WERI-Rb-1 (cell line): Measurements from ENCODE around the gene KRTAP9-3.
"Not testable (repeated sequence)": the region's sequence is repeated elsewhere in the genome, so short reads cannot be mapped to it uniquely, and the experiment has no call there.

Source experiments
- DNase-seq: peaks from one replicate; pipeline ENCODE4 v3.0.0-alpha.2; 2020
- H3K27ac ChIP-seq: fragments of 250-450 bp; sonication (Bioruptor Pico); 2 replicates; pipeline ENCODE4 v1.5.1; 2020; ENCODE audit warnings: mild to moderate bottlenecking, moderate library complexity
- H3K27me3 ChIP-seq: fragments of 250-450 bp; sonication (Bioruptor Pico); 2 replicates; pipeline ENCODE4 v1.5.1; 2021; ENCODE audit warnings: mild to moderate bottlenecking, low read depth, moderate library complexity; ENCODE audit not compliant: insufficient read depth, severe bottlenecking
- H3K36me3 ChIP-seq: fragments of 250-450 bp; sonication (Bioruptor Pico); 2 replicates; pipeline ENCODE4 v1.5.1; 2020; ENCODE audit warnings: mild to moderate bottlenecking, moderate library complexity
- H3K4me3 ChIP-seq: 2 replicates; pipeline ENCODE4 v1.5.1; 2011; ENCODE audit warnings: low read depth, mild to moderate bottlenecking, control low read depth, low read length
- H3K9me3 ChIP-seq: fragments of 250-450 bp; sonication (Bioruptor Pico); 2 replicates; pipeline ENCODE4 v1.5.1; 2021; ENCODE audit warnings: mild to moderate bottlenecking, moderate library complexity; ENCODE audit not compliant: severe bottlenecking
- TF ChIP-seq, protein P1 (sequence below): IDR thresholded peaks from 2 replicates; pipeline ENCODE4 v1.5.1; 2011; ENCODE audit warnings: low read depth, mild to moderate bottlenecking, control low read depth, inconsistent platforms, low read length

KRTAP9-3 gene

DNA sequence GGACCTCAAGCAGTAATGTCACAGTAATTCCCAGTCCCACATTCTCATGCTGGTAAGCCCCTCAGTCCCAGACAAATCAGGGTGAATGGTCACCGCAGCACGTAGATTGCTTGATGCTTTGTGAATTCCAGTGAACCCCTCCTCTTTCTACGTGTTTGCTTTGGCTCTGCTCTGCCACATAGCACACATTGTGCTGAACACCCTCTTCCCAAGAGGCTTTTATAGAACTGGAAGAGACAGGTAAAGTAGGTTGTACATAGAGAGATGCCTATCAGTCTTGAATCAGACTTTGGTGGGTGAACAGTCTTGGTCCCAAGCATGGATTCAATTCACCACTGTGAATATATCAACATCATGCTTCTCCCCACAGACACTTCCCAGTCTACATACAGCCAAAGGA is 32.4 kb downstream of the KRTAP9-3 start:
- TF ChIP-seq, protein P1, sequence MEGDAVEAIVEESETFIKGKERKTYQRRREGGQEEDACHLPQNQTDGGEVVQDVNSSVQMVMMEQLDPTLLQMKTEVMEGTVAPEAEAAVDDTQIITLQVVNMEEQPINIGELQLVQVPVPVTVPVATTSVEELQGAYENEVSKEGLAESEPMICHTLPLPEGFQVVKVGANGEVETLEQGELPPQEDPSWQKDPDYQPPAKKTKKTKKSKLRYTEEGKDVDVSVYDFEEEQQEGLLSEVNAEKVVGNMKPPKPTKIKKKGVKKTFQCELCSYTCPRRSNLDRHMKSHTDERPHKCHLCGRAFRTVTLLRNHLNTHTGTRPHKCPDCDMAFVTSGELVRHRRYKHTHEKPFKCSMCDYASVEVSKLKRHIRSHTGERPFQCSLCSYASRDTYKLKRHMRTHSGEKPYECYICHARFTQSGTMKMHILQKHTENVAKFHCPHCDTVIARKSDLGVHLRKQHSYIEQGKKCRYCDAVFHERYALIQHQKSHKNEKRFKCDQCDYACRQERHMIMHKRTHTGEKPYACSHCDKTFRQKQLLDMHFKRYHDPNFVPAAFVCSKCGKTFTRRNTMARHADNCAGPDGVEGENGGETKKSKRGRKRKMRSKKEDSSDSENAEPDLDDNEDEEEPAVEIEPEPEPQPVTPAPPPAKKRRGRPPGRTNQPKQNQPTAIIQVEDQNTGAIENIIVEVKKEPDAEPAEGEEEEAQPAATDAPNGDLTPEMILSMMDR = no peak
- Histone ChIP-seq H3K9me3 (no peaks in the 10 kb centered on the region), H3K27me3 (peaks cover 45% of the 10 kb centered on the region), H3K27ac (no peak overlapping the region), H3K36me3 (no peaks in the 10 kb centered on the region), H3K4me3 (no peak overlapping the region)
- no peak for DNase-seq

DNA sequence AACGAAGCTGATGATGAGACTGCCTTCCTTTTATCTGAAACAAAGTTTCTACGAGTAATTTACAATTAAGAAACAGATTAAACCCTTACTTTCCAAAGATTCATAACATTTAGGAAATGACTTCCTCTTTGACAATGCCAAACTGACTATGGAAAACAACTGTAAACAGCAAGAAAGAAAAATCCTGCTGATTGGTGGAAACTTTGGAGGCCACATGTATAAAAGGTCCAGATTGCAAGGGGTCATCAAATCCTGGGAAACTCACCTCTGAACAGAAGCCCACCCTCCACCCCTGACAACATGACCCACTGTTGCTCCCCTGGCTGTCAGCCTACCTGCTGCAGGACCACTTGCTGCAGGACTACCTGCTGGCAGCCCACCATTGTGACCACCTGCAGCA is 32.8 kb downstream of the KRTAP9-3 start, which contains the start of gene KRTAP9-6:
TSS of gene KRTAP9-6 (plus strand) at position 301 of the 400 bp plus-strand sequence. CDS start at position 301, 0 bp downstream.
- H3K9me3 ChIP-seq = no peaks in the 10 kb centered on the region
- no peak within 1 kb of the TSS for H3K27ac ChIP-seq
- no peaks in the 10 kb centered on the region for H3K36me3 ChIP-seq
- H3K4me3 ChIP-seq = no peak within 1 kb of the TSS
- no peak for DNase-seq
- peaks cover 42% of the 10 kb centered on the region for H3K27me3 ChIP-seq
- TF ChIP-seq, protein P1 = no peak

DNA sequence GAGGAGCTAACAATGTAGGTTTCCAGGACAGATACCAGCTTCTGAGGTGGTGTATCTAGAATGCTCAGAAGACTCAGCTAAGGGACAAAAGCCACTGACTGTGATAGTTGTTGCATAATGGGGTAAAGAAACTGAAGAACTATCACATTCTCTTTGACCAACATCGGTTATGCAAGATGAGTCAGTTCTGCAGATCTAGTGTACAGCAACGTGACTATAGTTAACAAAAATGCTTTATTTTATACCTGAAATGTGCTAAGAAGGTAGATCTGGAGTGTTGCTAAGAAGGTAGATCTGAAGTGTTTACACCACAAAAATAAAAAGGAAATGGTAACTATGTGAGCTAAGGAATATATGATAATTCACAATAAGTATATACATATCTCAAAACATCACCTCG is 35.5 kb downstream of the KRTAP9-3 start:
- no peak overlapping the region for H3K27ac ChIP-seq
- no peak for DNase-seq

DNA sequence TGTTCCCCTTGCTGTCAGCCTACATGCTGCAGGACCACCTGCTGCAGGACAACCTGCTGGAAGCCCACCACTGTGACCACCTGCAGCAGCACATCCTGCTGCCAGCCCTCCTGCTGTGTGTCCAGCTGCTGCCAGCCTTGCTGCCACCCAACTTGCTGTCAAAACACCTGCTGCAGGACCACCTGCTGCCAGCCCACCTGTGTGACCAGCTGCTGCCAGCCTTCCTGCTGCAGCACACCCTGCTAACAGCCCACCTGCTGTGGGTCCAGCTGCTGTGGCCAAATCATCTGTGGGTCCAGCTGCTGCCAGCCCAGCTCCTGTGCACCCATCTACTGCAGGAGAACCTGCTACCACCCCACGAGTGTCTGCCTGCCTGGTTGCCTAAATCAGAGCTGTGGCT is 39.1 kb downstream of the KRTAP9-3 start:
- H3K27me3 ChIP-seq, H3K9me3 ChIP-seq, H3K4me3 ChIP-seq, H3K27ac ChIP-seq, DNase-seq, H3K36me3 ChIP-seq: not testable (repeated sequence)

More for the DNA sequence above, 35.5 kb downstream of the KRTAP9-3 start:
- TF ChIP-seq, protein P1 = no peak
- H3K27me3 ChIP-seq = peaks cover 24% of the 10 kb centered on the region
- no peak overlapping the region for H3K4me3 ChIP-seq
- no peaks in the 10 kb centered on the region for H3K36me3 ChIP-seq
- no peaks in the 10 kb centered on the region for H3K9me3 ChIP-seq

DNA sequence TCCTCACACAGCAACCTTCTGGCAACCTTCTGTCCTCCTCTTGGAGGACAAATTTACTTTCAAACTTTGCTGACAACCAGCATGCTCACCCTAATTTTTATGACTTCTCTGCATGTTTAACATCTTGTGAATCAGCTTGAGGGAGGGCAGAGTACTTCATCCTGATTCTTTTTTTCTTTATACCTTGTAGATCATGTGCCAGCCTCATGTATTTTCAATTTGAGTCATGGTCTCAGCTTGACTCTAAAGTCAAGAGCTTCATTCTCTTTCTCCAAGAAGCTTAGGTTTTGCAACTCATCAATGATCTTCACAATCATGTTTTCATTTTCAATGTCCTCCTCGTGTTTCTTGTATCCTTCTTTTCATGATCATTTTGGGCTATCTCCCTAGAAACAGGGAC is 39.6 kb downstream of the KRTAP9-3 start:
- Histone ChIP-seq H3K9me3 (no peaks in the 10 kb centered on the region), H3K4me3 (no peak overlapping the region), H3K36me3 (no peaks in the 10 kb centered on the region), H3K27me3 (peaks cover 14% of the 10 kb centered on the region), H3K27ac (no peak overlapping the region)
- no peak for DNase-seq
- TF ChIP-seq, protein P1 = no peak

DNA sequence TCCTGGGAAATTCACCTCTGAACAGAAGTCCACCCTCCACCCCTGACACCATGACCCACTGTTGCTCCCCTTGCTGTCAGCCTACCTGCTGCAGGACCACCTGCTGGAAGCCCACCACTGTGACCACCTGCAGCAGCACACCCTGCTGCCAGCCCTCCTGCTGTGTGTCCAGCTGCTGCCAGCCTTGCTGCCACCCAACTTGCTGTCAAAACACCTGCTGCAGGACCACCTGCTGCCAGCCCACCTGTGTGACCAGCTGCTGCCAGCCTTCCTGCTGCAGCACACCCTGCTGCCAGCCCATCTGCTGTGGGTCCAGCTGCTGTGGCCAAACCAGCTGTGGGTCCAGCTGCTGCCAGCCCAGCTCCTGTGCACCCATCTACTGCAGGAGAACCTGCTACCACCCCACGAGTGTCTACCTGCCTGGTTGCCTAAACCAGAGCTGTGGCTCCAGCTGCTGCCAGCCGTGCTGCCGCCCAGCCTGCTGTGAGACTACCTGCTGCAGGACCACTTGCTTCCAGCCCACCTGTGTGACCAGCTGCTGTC is 43.5 kb downstream of the KRTAP9-3 start, which contains the start of gene KRTAP9-7:
TSS of gene KRTAP9-7 (plus strand) at position 51 of the 543 bp plus-strand sequence. CDS start at position 51, 0 bp downstream.
- not testable (repeated sequence) for H3K36me3 ChIP-seq, H3K27ac ChIP-seq, DNase-seq, H3K4me3 ChIP-seq, H3K9me3 ChIP-seq
- H3K27me3 ChIP-seq = peaks cover 44% of the 10 kb centered on the region
